GM21723 (cell line): ENCODE results near the gene INHBB.

Experiments
- ATAC-seq: cut with Tn5 transposase; IDR thresholded peaks from one replicate; pipeline ENCODE4 v1.9.1; 2021; ENCODE audit warnings: mild to moderate bottlenecking, moderate library complexity; ENCODE audit not compliant: unreplicated experiment

Gene INHBB

DNA sequence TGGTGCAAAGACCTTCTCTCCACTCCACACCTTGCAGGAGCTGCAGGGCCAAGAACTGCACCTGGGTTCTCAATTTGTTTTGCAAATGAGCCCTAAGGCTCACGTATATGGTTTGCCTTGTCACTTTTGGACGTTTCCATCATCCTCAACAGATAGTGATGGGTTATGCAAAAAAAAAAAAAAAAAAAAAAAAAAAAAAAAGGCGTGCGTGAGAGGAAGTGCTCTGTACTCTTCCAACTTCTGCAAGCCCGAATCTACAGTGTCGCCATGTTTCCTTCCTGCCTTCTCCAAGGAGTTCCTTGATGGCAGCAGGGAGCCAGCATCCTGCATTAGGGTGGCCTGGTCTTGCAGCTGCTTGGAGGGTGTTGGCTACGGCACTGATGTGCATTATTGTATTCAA, 4.0 kb upstream of the INHBB start:
- ATAC-seq = no peak

- ATAC-seq = no peak
Observed at GRCh38 chr2:120342446-120342845, 3.5 kb upstream of the INHBB start.

- ATAC-seq = peak; percentile 9
Observed at GRCh38 chr2:120343100-120343432, 2.9 kb upstream of the INHBB start.

GRCh38 chr2:120343433-120344105, 2.4 kb upstream of the INHBB start:
- ATAC-seq = peak; percentile 67

DNA sequence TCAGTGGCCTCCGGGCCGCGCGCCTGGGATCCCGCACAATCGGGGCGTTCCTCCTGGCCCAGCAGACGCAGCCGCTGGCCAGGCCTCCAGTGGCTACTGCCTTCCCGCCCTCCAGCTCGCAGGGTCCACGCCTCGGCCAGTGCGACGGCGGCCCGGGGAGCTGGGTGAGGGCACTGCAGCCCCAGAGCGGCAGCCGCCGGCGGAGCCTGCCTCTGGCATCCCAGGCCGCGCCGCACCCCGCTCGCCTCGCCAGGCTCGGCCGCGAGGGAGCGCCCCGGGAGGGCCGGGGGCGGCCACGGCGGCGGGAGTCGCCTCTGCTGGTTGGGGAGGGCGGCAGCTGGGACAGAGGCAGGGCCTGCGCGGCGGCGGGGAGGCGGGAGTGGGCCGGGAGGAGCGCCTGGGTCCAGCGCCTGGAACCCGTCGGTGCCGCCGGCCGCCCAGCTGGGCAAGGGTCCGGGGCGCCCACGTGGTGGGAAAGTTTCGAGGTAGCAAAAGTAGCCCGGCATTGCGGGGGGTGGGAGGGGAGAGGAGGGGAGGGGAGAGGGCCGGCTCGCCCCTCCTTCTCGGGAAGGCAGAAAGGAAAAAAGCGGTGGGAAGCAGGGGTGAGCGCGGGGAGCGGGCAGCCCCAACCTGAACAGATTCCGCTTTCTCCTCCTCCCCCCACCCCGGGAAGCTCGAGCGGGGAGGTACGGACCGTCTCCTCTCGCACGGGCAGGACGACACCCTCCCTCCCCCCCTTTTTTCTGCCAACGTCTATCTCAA, 1.5 kb upstream of the INHBB start:
- ATAC-seq = no peak

GRCh38 chr2:120344976-120345581, 857 bp upstream of the INHBB start:
- no peak for ATAC-seq

DNA sequence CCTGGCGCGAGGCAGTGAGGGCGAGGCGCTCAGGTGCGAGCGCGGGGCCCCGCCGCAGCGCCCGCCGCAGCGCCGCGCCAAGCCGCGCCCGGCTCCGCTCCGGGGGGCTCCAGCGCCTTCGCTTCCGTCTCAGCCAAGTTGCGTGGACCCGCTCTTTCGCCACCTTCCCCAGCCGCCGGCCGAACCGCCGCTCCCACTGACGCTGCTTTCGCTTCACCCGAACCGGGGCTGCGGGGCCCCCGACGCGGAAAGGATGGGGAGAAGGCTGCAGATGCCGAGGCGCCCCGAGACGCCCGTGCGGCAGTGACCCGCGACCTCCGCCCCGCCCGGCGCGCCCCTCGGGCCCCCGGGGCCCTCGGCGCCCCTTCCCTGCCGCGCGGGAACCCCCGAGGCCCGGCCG, 328 bp upstream of the INHBB start:
- ATAC-seq = no peak

- no peak for ATAC-seq
Observed at GRCh38 chr2:120346667-120347358, 877 bp downstream of the INHBB start.

DNA sequence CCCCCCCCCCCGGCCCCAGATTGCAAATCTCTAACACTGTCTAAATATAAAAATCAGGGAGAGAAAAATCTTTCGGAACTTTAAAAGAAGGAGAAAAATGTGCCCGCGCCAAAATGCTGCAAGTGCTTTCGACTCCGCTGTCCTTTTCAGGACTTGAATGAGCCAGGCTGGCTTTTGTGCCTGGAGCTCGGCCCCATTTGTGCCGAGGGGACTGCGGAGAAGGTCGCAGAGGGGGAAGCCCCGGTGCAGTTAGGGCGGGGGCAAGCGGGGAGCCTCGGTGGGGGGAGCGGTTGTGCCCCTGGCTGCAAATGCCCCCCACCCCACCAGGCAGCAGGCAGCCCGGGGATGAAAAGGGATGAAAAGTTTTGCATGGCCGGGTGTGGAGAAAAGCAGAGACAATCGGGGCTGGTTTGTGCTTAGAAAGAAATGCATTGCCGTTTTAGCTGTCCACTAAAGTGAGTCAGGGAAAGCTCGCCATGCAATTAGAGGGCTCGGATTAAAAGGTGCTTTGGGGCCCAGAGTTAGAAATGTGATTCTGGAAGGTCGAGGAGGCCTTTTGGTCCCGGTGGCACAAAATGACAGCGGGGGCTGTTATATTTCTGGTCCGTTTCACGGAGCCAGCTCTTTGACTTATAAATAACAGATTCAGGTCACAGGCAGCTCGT, 1.6 kb downstream of the INHBB start:
- no peak for ATAC-seq

DNA sequence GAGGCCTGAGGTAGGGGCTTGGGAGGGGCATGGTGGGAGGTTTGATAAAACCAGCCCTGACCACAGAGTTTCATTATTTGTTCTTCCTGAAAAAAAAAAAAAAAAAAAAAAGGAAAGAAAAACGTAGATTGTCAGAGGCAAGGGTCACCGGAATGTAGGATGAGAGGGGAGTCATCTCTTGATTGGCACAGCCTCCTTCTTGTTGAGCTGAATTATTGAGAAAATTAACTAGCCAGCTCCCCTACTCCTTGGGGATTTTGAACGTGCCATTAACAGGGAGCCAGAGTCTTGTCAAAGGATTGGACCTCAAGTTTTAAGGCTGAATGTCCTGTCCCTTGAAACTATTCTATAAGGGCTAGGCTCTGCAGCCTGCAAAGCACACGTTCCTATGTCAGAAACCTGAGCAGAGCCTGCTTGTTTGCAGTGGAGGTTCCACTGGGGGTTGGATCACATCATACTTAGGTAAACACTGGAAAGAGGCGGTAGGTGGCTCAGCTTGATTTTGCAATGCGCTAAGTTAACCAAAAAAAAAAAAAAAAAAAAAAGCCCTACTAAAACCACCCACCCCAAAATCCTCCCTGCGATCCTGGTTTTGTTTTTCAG, 2.3 kb downstream of the INHBB start:
- ATAC-seq = no peak

GRCh38 chr2:120348737-120349439, 3.0 kb downstream of the INHBB start:
- no peak for ATAC-seq

GRCh38 chr2:120349440-120349921, 3.5 kb downstream of the INHBB start:
- ATAC-seq = no peak

- no peak for ATAC-seq
Observed at GRCh38 chr2:120350080-120350479, 4.1 kb downstream of the INHBB start.

GRCh38 chr2:120350801-120351320, 4.9 kb downstream of the INHBB start:
- ATAC-seq = no peak

DNA sequence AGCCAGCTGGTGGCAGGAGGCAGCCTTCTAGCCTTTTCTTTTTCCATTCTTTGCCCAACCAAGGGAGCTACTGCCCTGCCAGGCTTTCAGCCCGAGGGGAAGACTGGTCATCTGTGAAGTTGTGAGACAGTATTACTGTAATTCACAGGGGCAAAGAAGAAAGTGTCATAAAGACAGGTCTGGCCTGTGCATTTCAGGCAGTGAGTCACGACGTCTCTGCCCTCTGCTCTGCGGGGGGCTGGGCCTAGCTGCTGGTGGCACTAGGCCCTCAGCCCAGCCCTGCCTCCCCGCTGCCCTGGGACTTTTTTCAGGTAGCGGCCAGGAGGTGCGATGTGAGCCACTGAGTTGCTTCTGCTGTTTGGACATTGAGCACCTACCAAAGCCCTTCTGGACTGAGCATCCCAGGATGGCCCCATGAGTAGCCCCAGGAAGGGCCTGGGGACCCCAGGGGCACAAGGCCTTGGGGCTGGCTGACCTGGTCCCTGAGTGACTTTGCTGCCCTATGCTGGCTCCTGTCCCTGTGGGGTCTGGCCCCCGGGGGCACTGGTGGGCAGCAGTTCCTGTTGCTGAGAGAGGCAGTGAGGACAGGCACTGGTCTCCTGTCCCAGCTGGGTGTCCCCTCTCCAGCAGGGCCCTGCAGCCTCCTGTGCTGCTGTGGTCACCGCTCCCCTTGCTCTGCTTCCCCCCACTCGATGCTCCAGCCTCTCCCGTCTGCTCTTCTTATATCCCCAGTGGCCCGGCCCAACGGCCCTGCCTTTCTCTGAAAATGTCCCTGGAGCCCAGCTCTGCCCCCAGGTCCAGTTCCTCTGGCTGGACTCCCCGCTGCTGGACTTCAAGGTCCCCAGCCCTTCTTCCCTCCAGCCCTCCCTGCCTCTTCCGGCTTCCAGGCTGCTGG, 7.0 kb downstream of the INHBB start:
- ATAC-seq = no peak

GRCh38 chr2:120353591-120353898, 7.6 kb downstream of the INHBB start:
- no peak for ATAC-seq

- ATAC-seq = no peak
Observed at GRCh38 chr2:120353931-120354330, 8.0 kb downstream of the INHBB start.

DNA sequence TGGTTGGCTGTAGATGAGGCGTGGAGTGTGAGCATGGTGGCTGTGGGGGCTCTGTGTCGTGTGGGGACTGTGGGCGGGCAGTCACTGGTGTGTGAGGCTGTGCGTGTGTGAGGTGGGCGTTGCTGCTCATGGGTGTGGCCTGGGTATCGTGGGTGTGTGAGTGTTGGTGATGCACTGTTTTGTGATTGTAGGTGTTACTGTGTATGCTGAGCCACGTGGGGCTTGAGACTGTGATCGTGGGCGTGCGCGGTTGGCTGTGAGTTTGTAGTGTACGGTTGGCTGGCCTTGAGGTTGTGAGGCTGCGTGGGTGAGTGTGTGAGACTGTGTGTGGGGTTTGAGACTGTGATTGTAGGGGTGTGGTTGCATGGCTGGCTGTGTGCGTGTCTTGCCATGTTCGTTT, 8.5 kb downstream of the INHBB start:
- no peak for ATAC-seq
